ENCODE results near the gene OXT.

DNA sequence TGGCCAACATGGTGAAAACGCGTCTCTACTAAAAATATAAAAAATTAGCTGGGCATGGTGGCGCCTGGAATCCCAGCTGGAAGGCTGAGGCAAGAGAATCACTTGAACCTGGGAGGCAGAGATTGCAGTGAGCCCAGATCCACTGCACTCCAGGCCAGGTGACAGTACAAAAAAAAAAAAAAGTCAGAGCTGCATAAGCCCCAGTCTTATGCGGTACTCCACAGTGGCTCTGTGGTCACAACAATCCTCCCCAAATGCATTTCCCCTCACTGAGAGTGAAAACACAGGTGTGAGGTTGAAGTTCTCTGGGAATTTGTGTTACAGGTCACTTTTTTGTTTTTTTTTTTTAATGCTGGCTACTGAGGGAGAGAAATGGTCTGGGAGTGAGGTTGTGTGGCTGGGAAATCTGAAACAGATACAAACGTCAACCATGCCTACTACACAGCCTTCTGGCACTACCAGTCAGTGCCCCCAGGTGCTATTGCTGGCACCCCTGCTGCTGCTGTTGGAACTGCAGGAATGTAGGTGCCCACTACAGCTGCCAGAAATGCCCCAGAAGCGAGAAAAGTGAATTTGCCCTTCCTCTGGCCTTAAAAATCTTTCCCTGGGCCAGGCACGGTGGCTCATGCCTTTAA, 19.9 kb upstream of the OXT start:
- TF ChIP-seq, protein P1, sequence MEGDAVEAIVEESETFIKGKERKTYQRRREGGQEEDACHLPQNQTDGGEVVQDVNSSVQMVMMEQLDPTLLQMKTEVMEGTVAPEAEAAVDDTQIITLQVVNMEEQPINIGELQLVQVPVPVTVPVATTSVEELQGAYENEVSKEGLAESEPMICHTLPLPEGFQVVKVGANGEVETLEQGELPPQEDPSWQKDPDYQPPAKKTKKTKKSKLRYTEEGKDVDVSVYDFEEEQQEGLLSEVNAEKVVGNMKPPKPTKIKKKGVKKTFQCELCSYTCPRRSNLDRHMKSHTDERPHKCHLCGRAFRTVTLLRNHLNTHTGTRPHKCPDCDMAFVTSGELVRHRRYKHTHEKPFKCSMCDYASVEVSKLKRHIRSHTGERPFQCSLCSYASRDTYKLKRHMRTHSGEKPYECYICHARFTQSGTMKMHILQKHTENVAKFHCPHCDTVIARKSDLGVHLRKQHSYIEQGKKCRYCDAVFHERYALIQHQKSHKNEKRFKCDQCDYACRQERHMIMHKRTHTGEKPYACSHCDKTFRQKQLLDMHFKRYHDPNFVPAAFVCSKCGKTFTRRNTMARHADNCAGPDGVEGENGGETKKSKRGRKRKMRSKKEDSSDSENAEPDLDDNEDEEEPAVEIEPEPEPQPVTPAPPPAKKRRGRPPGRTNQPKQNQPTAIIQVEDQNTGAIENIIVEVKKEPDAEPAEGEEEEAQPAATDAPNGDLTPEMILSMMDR (CRISPR knock-in tag; IDR thresholded peaks at IDR 0.05), result no peak
- TF ChIP-seq, protein P2, sequence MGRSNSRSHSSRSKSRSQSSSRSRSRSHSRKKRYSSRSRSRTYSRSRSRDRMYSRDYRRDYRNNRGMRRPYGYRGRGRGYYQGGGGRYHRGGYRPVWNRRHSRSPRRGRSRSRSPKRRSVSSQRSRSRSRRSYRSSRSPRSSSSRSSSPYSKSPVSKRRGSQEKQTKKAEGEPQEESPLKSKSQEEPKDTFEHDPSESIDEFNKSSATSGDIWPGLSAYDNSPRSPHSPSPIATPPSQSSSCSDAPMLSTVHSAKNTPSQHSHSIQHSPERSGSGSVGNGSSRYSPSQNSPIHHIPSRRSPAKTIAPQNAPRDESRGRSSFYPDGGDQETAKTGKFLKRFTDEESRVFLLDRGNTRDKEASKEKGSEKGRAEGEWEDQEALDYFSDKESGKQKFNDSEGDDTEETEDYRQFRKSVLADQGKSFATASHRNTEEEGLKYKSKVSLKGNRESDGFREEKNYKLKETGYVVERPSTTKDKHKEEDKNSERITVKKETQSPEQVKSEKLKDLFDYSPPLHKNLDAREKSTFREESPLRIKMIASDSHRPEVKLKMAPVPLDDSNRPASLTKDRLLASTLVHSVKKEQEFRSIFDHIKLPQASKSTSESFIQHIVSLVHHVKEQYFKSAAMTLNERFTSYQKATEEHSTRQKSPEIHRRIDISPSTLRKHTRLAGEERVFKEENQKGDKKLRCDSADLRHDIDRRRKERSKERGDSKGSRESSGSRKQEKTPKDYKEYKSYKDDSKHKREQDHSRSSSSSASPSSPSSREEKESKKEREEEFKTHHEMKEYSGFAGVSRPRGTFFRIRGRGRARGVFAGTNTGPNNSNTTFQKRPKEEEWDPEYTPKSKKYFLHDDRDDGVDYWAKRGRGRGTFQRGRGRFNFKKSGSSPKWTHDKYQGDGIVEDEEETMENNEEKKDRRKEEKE (IDR thresholded peaks at IDR 0.05), result no peak
- TF ChIP-seq, protein P3, sequence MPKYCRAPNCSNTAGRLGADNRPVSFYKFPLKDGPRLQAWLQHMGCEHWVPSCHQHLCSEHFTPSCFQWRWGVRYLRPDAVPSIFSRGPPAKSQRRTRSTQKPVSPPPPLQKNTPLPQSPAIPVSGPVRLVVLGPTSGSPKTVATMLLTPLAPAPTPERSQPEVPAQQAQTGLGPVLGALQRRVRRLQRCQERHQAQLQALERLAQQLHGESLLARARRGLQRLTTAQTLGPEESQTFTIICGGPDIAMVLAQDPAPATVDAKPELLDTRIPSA (CRISPR knock-in tag; IDR thresholded peaks at IDR 0.05; ENCODE audit: borderline replicate concordance), result no peak
- TF ChIP-seq, protein P4, sequence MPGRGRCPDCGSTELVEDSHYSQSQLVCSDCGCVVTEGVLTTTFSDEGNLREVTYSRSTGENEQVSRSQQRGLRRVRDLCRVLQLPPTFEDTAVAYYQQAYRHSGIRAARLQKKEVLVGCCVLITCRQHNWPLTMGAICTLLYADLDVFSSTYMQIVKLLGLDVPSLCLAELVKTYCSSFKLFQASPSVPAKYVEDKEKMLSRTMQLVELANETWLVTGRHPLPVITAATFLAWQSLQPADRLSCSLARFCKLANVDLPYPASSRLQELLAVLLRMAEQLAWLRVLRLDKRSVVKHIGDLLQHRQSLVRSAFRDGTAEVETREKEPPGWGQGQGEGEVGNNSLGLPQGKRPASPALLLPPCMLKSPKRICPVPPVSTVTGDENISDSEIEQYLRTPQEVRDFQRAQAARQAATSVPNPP (CRISPR knock-in tag; IDR thresholded peaks at IDR 0.05), result no peak
- TF ChIP-seq ZNF670 (CRISPR knock-in tag; IDR thresholded peaks at IDR 0.05; ENCODE audit: borderline replicate concordance) (no peak), POLR2AphosphoS5 (IDR thresholded peaks at IDR 0.05; ENCODE audit: low read depth, low read length) (no peak), MAFF (IDR thresholded peaks at IDR 0.05; ENCODE audit: low read depth, low read length) (no peak), ZNF20 (CRISPR knock-in tag; IDR thresholded peaks at IDR 0.05) (no peak), EHMT2 (IDR thresholded peaks at IDR 0.05; ENCODE audit: borderline replicate concordance, low read depth, low read length) (no peak), YY1 (IDR thresholded peaks at IDR 0.05; ENCODE audit: insufficient read depth, insufficient replicate concordance, low read depth, low read length) (no peak), ZNF879 (CRISPR knock-in tag; IDR thresholded peaks at IDR 0.05) (no peak), SNRNP70 (IDR thresholded peaks at IDR 0.05; ENCODE audit: low read depth, low read length) (no peak)
- TF ChIP-seq, protein P5, sequence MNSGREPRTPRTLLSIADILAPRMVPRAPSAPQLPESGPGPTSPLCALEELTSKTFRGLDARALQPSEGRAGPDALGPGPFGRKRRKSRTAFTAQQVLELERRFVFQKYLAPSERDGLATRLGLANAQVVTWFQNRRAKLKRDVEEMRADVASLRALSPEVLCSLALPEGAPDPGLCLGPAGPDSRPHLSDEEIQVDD (CRISPR knock-in tag; IDR thresholded peaks at IDR 0.05; ENCODE audit: borderline replicate concordance), result no peak
